ENCODE measurements around the gene ELMO1.

Gene ELMO1

GRCh38 chr7:37047260-37047659, 401.4 kb downstream of the ELMO1 start:
- H3K27me3 ChIP-seq: no peaks in the 10 kb centered on the region
- H3K27ac ChIP-seq: no peak overlapping the region
- no peak overlapping the region for H3K4me3 ChIP-seq
- TF ChIP-seq CTCF (IDR thresholded peaks at IDR 0.05): no peak
- DNase-seq: no peak
- peaks cover 0 to 4% (median 0%) of the 10 kb centered on the region in 4 donors for H3K4me1 ChIP-seq
- H3K9me3 ChIP-seq: no peaks in the 10 kb centered on the region
- intact Hi-C loops (cut with DNase I; ENCODE audit: low total_unique reads): no loop called here
- H3K36me3 ChIP-seq: no peaks in the 10 kb centered on the region

DNA sequence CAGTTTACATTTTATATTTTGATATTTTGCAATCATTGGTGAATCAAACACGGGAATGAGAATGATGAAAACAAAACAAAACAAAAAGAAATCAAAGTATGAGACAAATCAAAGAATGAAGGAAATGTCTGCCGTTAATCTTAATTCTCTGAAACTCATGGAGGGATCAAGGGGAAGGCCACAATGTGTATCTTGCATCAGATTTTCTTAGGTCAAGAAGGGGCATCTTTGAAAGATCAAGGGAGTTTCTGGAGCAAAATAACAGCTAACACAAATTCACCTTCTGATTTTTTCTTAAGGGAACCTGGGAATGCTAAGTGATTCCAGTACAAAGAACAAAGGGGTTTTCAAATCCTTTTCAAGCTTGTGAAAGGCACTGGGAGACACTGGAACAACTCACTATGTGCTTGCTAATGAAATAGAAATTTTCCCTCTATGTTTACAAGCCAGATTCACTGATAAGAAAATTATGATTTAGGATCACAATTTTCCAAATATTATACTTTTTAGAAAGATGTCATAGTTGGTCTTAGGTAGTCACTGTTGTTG, 402.1 kb downstream of the ELMO1 start:
- Histone ChIP-seq H3K4me3 (no peak overlapping the region), H3K4me1 (peaks cover 0 to 4% (median 0%) of the 10 kb centered on the region in 4 donors), H3K27me3 (no peaks in the 10 kb centered on the region), H3K27ac (no peak overlapping the region), H3K9me3 (no peaks in the 10 kb centered on the region), H3K36me3 (no peaks in the 10 kb centered on the region)
- TF ChIP-seq CTCF (IDR thresholded peaks at IDR 0.05): no peak
- intact Hi-C loops (cut with DNase I; ENCODE audit: low total_unique reads): no loop called here
- DNase-seq: no peak

DNA sequence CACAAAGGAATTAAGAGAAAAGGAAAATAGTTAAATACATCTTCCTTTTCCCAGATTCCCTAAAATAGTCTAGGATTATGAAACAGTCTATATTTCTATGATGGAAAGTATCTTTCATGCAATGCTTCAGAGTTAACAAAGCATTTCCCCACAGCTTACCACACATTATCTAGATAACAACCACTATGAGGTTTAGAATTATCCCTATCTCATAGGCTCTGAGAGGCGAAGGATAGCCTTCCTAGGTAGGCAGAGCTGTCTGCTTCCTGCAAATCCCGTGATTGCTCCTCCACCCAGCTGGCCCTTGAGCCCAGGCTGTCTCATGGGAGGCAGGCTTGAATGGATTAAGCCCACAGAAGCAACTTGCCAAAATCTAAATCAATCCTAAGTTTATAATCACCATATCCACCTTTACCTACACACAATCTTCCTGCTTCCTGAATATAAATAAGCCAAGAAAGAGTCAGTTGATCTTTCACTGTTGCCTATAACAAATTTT, 402.9 kb downstream of the ELMO1 start:
- TF ChIP-seq CTCF (IDR thresholded peaks at IDR 0.05): no peak
- Histone ChIP-seq H3K4me1 (peaks cover 0 to 4% (median 0%) of the 10 kb centered on the region in 4 donors), H3K27ac (no peak overlapping the region), H3K36me3 (no peaks in the 10 kb centered on the region), H3K9me3 (no peaks in the 10 kb centered on the region), H3K27me3 (no peaks in the 10 kb centered on the region), H3K4me3 (no peak overlapping the region)
- intact Hi-C loops (cut with DNase I; ENCODE audit: low total_unique reads): no loop called here
- no peak for DNase-seq

- Histone ChIP-seq H3K36me3 (no peaks in the 10 kb centered on the region), H3K9me3 (peaks cover 0 to 12% (median 0%) of the 10 kb centered on the region in 3 donors), H3K27ac (no peak overlapping the region), H3K27me3 (no peaks in the 10 kb centered on the region), H3K4me3 (no peak overlapping the region), H3K4me1 (peaks cover 0 to 4% (median 0%) of the 10 kb centered on the region in 4 donors)
- TF ChIP-seq CTCF (IDR thresholded peaks at IDR 0.05): no peak
- intact Hi-C loops (cut with DNase I; ENCODE audit: low total_unique reads): no loop called here
- no peak for DNase-seq
These were observed 407.2 kb downstream of the ELMO1 start for GRCh38 chr7:37041461-37041860.

DNA sequence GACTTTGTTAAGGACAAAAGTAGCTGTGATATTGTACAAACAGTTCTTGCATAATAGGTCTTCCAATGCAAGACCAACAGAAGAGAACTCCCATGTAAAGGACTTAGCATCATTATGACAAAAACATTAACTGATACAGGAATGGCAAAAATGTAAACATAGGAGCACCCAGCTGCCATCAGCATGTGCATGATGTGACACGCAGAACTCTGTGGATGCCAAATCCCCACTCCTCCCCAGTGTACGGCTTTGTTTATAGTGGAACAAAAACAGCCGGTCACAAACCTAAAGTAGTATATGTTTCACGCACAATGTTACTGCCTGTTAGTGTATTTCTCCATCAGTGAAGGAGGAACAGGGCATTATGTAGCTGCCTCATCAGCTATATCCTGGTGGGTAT, 408.3 kb downstream of the ELMO1 start:
- Histone ChIP-seq H3K9me3 (peaks cover 0 to 12% (median 0%) of the 10 kb centered on the region in 3 donors), H3K36me3 (no peaks in the 10 kb centered on the region), H3K4me1 (no peaks in the 10 kb centered on the region), H3K27ac (no peak overlapping the region), H3K4me3 (no peak overlapping the region), H3K27me3 (no peaks in the 10 kb centered on the region)
- DNase-seq: no peak
- intact Hi-C loops (cut with DNase I; ENCODE audit: low total_unique reads): no loop called here
- no peak for TF ChIP-seq CTCF (IDR thresholded peaks at IDR 0.05)

Measured in tibial artery (tissue), 4 donors.